H9 (cell line): Measurements from ENCODE around the gene KBTBD12. TPM values are rescaled to one million over a fixed set of nuclear protein-coding genes. Genes with fewer than 3 reads are reported as not detected.

Experiments used
- DNase-seq: peaks from one replicate; pipeline ENCODE4 v3.0.0-alpha.2; 2017
- H2AFZ ChIP-seq: one replicate; pipeline ENCODE4 v1.6.1; 2013; ENCODE audit warnings: mild to moderate bottlenecking, low read length, control low read depth, moderate library complexity
- H2AK5ac ChIP-seq: 2 replicates; pipeline ENCODE4 v1.6.1; 2013; ENCODE audit warnings: low read length, control low read depth, mixed read lengths; ENCODE audit not compliant: insufficient read length
- H2BK120ac ChIP-seq: one replicate; pipeline ENCODE4 v1.6.1; 2013; ENCODE audit warnings: low read depth, mild to moderate bottlenecking, low read length, control low read depth, inconsistent platforms; ENCODE audit not compliant: poor library complexity, severe bottlenecking
- H2BK12ac ChIP-seq: 2 replicates; pipeline ENCODE4 v1.6.1; 2013; ENCODE audit warnings: low read length, control low read depth, mixed read lengths, low read depth; ENCODE audit not compliant: insufficient read length
- H2BK15ac ChIP-seq: 2 replicates; pipeline ENCODE4 v1.6.1; 2013; ENCODE audit warnings: low read depth, low read length, control low read depth
- H2BK20ac ChIP-seq: one replicate; pipeline ENCODE4 v1.6.1; 2013; ENCODE audit warnings: low read depth, mild to moderate bottlenecking, low read length, control low read depth, inconsistent platforms; ENCODE audit not compliant: poor library complexity, severe bottlenecking
- H2BK5ac ChIP-seq: 2 replicates; pipeline ENCODE4 v1.6.1; 2013; ENCODE audit warnings: low read length, control low read depth, mixed read lengths; ENCODE audit not compliant: insufficient read length
- H3K14ac ChIP-seq: 2 replicates; pipeline ENCODE4 v1.6.1; 2013; ENCODE audit warnings: low read length, control low read depth; ENCODE audit not compliant: insufficient read depth
- H3K18ac ChIP-seq: 2 replicates; pipeline ENCODE4 v1.6.1; 2013; ENCODE audit warnings: low read depth, mild to moderate bottlenecking, mixed read lengths, low read length, control low read depth; ENCODE audit not compliant: insufficient read length
- H3K23ac ChIP-seq: 2 replicates; pipeline ENCODE4 v1.6.1; 2013; ENCODE audit warnings: low read length, control low read depth, mixed read lengths, low read depth; ENCODE audit not compliant: insufficient read length
- H3K23me2 ChIP-seq: 2 replicates; pipeline ENCODE4 v1.6.1; 2013; ENCODE audit warnings: low read depth, mild to moderate bottlenecking, mixed read lengths, low read length, control low read depth; ENCODE audit not compliant: insufficient read length, poor library complexity, severe bottlenecking
- H3K27ac ChIP-seq: 2 replicates; pipeline ENCODE4 v1.5.1; 2013; ENCODE audit warnings: low read length, control low read depth, mixed read lengths, low read depth; ENCODE audit not compliant: insufficient read length
- H3K27me3 ChIP-seq: 2 replicates; pipeline ENCODE4 v1.6.1; 2013; ENCODE audit warnings: low read length, control low read depth, inconsistent platforms; ENCODE audit not compliant: insufficient read depth
- H3K4ac ChIP-seq: 2 replicates; pipeline ENCODE4 v1.6.1; 2013; ENCODE audit warnings: low read depth, mild to moderate bottlenecking, control low read depth, inconsistent platforms, low read length, moderate library complexity
- H3K4me1 ChIP-seq: 2 replicates; pipeline ENCODE4 v1.6.1; 2013; ENCODE audit warnings: low read length, control low read depth, inconsistent platforms; ENCODE audit not compliant: insufficient read depth
- H3K4me2 ChIP-seq: 2 replicates; pipeline ENCODE4 v1.6.1; 2013; ENCODE audit warnings: low read length, control low read depth, mixed read lengths; ENCODE audit not compliant: insufficient read length, insufficient read depth
- H3K56ac ChIP-seq: 2 replicates; pipeline ENCODE4 v1.6.1; 2013; ENCODE audit warnings: low read depth, mild to moderate bottlenecking, mixed read lengths, low read length, control low read depth; ENCODE audit not compliant: insufficient read length
- H3K79me1 ChIP-seq: 2 replicates; pipeline ENCODE4 v1.6.1; 2013; ENCODE audit warnings: low read depth, mild to moderate bottlenecking, moderate library complexity, low read length, control low read depth, inconsistent platforms; ENCODE audit not compliant: insufficient read depth, poor library complexity, severe bottlenecking
- H3K79me2 ChIP-seq: 2 replicates; pipeline ENCODE4 v1.6.1; 2013; ENCODE audit warnings: low read length, control low read depth, inconsistent platforms; ENCODE audit not compliant: insufficient read depth
- H3K9ac ChIP-seq: 2 replicates; pipeline ENCODE4 v1.6.1; 2013; ENCODE audit warnings: low read length, control low read depth, mixed read lengths; ENCODE audit not compliant: insufficient read length; ENCODE audit errors: extremely low read depth
- H3K9me3 ChIP-seq: one replicate; pipeline ENCODE4 v1.6.1; 2013; ENCODE audit warnings: low read depth, low read length, inconsistent platforms; ENCODE audit not compliant: control insufficient read depth
- H3T11ph ChIP-seq: one replicate; pipeline ENCODE4 v1.6.1; 2013; ENCODE audit warnings: mild to moderate bottlenecking, low read length, control low read depth, inconsistent platforms
- H4K20me1 ChIP-seq: one replicate; pipeline ENCODE4 v1.6.1; 2013; ENCODE audit not compliant: control insufficient read depth, insufficient read length, insufficient read depth
- H4K5ac ChIP-seq: 2 replicates; pipeline ENCODE4 v1.6.1; 2013; ENCODE audit warnings: low read depth, mild to moderate bottlenecking, mixed read lengths, low read length, control low read depth; ENCODE audit not compliant: insufficient read length
- H4K8ac ChIP-seq: replicated peaks from 2 replicates; pipeline ENCODE4 v1.6.1; 2013; ENCODE audit warnings: low read length, control low read depth, mixed read lengths, low read depth; ENCODE audit not compliant: insufficient read length
- H4K91ac ChIP-seq: 2 replicates; pipeline ENCODE4 v1.6.1; 2013; ENCODE audit warnings: low read depth, mild to moderate bottlenecking, moderate library complexity, mixed read lengths, low read length, control low read depth; ENCODE audit not compliant: insufficient read length
- H3K27ac Mint-ChIP-seq, 3 experiments: 2 replicates in 2 of 3; 3 replicates in 1 of 3; pipeline ENCODE4 v1.8.0; 2020 to 2021; ENCODE audit warnings: mixed read lengths in 3 of 3, mild to moderate bottlenecking in 1 of 3, moderate library complexity in 1 of 3
- H3K27me3 Mint-ChIP-seq: 2 replicates; pipeline ENCODE4 v1.8.0; 2021; ENCODE audit warnings: low read depth, mild to moderate bottlenecking, moderate library complexity, mixed read lengths
- H3K36me3 Mint-ChIP-seq, 3 experiments: 2 replicates in 2 of 3; 3 replicates in 1 of 3; pipeline ENCODE4 v1.8.0; 2020 to 2021; ENCODE audit warnings: low read depth in 3 of 3, mixed read lengths in 3 of 3; ENCODE audit not compliant: insufficient read depth in 1 of 3
- H3K4me1 Mint-ChIP-seq, 2 experiments: 2 replicates each; pipeline ENCODE4 v1.8.0; 2020; ENCODE audit warnings: mixed read lengths in 2 of 2
- H3K4me3 Mint-ChIP-seq, 2 experiments: 2 replicates in 1 of 2; 3 replicates in 1 of 2; pipeline ENCODE4 v1.8.0; 2020 to 2021; ENCODE audit warnings: mild to moderate bottlenecking in 2 of 2, mixed read lengths in 2 of 2, moderate library complexity in 1 of 2
- H3K9me3 Mint-ChIP-seq, 2 experiments: 2 replicates in 1 of 2; 3 replicates in 1 of 2; pipeline ENCODE4 v1.8.0; 2020; ENCODE audit warnings: mild to moderate bottlenecking in 2 of 2, mixed read lengths in 2 of 2, moderate library complexity in 1 of 2
- CTCF ChIP-seq: fragments of 200-600 bp; sonication (generic); conservative IDR thresholded peaks from 3 replicates; pipeline ENCODE4 v1.8.0; 2021; ENCODE audit warnings: antibody characterized with exemption, mild to moderate bottlenecking
- WGBS: extraction: QIAGEN DNeasy Blood & Tissue Kit; methylation state at CpG from one replicate; pipeline ENCODE4 v1.1.7; 2013; ENCODE audit warnings: missing lambda C conversion rate, low lambda C conversion rate, mixed read lengths; ENCODE audit not compliant: insufficient read length; ENCODE audit errors: extremely low coverage; 5-methylcytosine and 5-hydroxymethylcytosine counted together
- total RNA-seq: library from RNA; stranded (reverse); gene quantifications from 2 replicates; pipeline ENCODE4 v1.2.1, GENCODE V29; 2021

KBTBD12 gene
- total RNA-seq, 1 experiment from 2014 or later = not detected

DNA sequence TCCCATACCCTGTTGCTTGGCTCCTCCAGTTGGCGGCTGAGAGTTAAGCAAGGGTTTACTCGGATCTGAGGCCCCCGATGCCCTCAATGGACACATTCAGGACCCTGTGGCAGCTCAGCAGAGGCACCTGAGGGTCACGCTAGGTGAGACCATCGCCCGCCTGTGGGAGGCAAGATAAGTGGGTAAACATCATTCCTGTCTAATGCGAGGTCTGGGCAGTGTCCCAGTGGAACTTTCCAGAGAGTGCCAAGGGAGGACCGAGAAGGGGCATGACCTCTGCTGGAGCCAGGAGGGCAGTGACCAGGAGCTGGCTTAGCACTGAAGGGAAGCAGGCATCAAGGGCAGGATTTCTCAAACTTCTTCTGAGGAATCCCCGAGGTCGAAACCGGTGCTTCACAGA is 71.8 kb downstream of the KBTBD12 start:
- Mint-ChIP-seq H3K36me3 (no peaks in the 10 kb centered on the region; a peak in 1 of 7 replicates), H3K27ac (no peak overlapping the region), H3K4me3 (no peak overlapping the region), H3K27me3 (peaks cover 52% of the 10 kb centered on the region), H3K9me3 (peaks cover 0 to 2% of the 10 kb centered on the region in 2 experiments; a peak in 1 of 5 replicates), H3K4me1 (0 out of 4 replicates have a peak, but pooled peaks cover 0 to 4% of the 10 kb centered on the region in 2 experiments)
- Histone ChIP-seq H3K4me2 (no peak overlapping the region), H2BK12ac (no peak overlapping the region), H3K79me1 (no peaks in the 10 kb centered on the region), H3K23ac (no peak overlapping the region), H3T11ph (no peak overlapping the region), H3K9me3 (no peaks in the 10 kb centered on the region), H4K91ac (no peak overlapping the region), H2BK120ac (no peak overlapping the region), H2AK5ac (no peak overlapping the region), H2BK20ac (no peak overlapping the region), H3K27me3 (no peaks in the 10 kb centered on the region), H3K56ac (no peak overlapping the region), H3K9ac (no peak overlapping the region), H4K5ac (no peak overlapping the region), H2BK5ac (no peak overlapping the region), H3K18ac (no peak overlapping the region), H4K20me1 (no peaks in the 10 kb centered on the region), H3K4ac (no peak overlapping the region), H2AFZ (no peak overlapping the region), H4K8ac (no peak overlapping the region), H2BK15ac (no peak overlapping the region), H3K14ac (no peak overlapping the region), H3K79me2 (no peaks in the 10 kb centered on the region), H3K27ac (no peak overlapping the region), H3K23me2 (no peaks in the 10 kb centered on the region), H3K4me1 (no peaks in the 10 kb centered on the region)
- WGBS = no CpG with 5 or more reads among the region's 11 CpGs
- no peak for DNase-seq
- TF ChIP-seq CTCF = no peak
